Measurements from ENCODE around the gene SWT1. TPM values are rescaled to one million over a fixed set of nuclear protein-coding genes. Genes with fewer than 3 reads are reported as not detected.

Gene SWT1
- total and polyA plus RNA-seq, 2 experiments from 2014 or later: 1.6 to 2.8 TPM

GRCh38 chr1:185284533-185285276 lies 127.7 kb downstream of the SWT1 start:
- Histone ChIP-seq H3K27ac (no peak overlapping the region), H3K4me1 (ENCODE audit: insufficient read depth) (0 out of 2 replicates have a peak, but pooled peaks cover 2% of the 10 kb centered on the region), H4K20me1 (ENCODE audit: insufficient read depth) (no peaks in the 10 kb centered on the region), H3K9ac (no peak overlapping the region), H3K9me3 (ENCODE audit: low read depth) (no peaks in the 10 kb centered on the region), H3K79me2 (ENCODE audit: insufficient read depth) (no peaks in the 10 kb centered on the region), H3K27me3 (replicated peaks; ENCODE audit: insufficient read depth) (no peaks in the 10 kb centered on the region), H3F3A (ENCODE audit: insufficient read depth) (peaks cover 8% of the 10 kb centered on the region; the same call in 1 of the 2 replicates), H3K4me3 (no peak overlapping the region), H3K9me2 (ENCODE audit: insufficient read depth) (no peaks in the 10 kb centered on the region), H3K4me2 (ENCODE audit: unreplicated experiment) (no peak overlapping the region), H2AFZ (no peak overlapping the region), H3K36me3 (ENCODE audit: low read depth) (no peaks in the 10 kb centered on the region)
- TF ChIP-seq EZH2phosphoT487 (IDR thresholded peaks at IDR 0.05; ENCODE audit: insufficient read depth, low read depth) (no peak), EZH2 (IDR thresholded peaks at IDR 0.05; ENCODE audit: insufficient read depth, poor library complexity, severe bottlenecking) (no peak)
- 65 to 68% methylated on average over 2 of the region's 2 CpGs for WGBS, 2 experiments (ENCODE audit: low coverage in 1 of 2, low lambda C conversion rate in 2 of 2, missing lambda C conversion rate in 2 of 2)
- no peak for DNase-seq
- in situ Hi-C loops (cut with MboI): no loop called here

- no peak for TF ChIP-seq EZH2phosphoT487 (IDR thresholded peaks at IDR 0.05; ENCODE audit: insufficient read depth, low read depth)
- no peak for TF ChIP-seq EZH2 (IDR thresholded peaks at IDR 0.05; ENCODE audit: insufficient read depth, poor library complexity, severe bottlenecking)
- H4K20me1 ChIP-seq (ENCODE audit: insufficient read depth): no peaks in the 10 kb centered on the region
- H3K4me3 ChIP-seq: no peak overlapping the region
- no peaks in the 10 kb centered on the region for H3K27me3 ChIP-seq (replicated peaks; ENCODE audit: insufficient read depth)
- no peak for DNase-seq
- no peaks in the 10 kb centered on the region for H3K9me2 ChIP-seq (ENCODE audit: insufficient read depth)
- H3K79me2 ChIP-seq (ENCODE audit: insufficient read depth): no peaks in the 10 kb centered on the region
- peaks cover 14% of the 10 kb centered on the region for H3F3A ChIP-seq (ENCODE audit: insufficient read depth)
- no peaks in the 10 kb centered on the region for H3K36me3 ChIP-seq (ENCODE audit: low read depth)
- H3K9me3 ChIP-seq (ENCODE audit: low read depth): no peaks in the 10 kb centered on the region
- H3K27ac ChIP-seq: no peak overlapping the region
- H2AFZ ChIP-seq: no peak overlapping the region
- no peak overlapping the region for H3K4me2 ChIP-seq (ENCODE audit: unreplicated experiment)
- no peak overlapping the region for H3K9ac ChIP-seq
- no peaks in the 10 kb centered on the region for H3K4me1 ChIP-seq (ENCODE audit: insufficient read depth)
- 91 to 96% methylated on average over 2 of the region's 2 CpGs for WGBS, 2 experiments (ENCODE audit: low coverage in 1 of 2, low lambda C conversion rate in 2 of 2, missing lambda C conversion rate in 2 of 2)
- in situ Hi-C loops (cut with MboI): no loop called here
These were observed 130.5 kb downstream of the SWT1 start for GRCh38 chr1:185287451-185287850.

- H2AFZ ChIP-seq: no peak overlapping the region
- no peaks in the 10 kb centered on the region for H3K9me3 ChIP-seq (ENCODE audit: low read depth)
- H3K27me3 ChIP-seq (replicated peaks; ENCODE audit: insufficient read depth): no peaks in the 10 kb centered on the region
- DNase-seq: no peak
- H3K4me1 ChIP-seq (ENCODE audit: insufficient read depth): no peaks in the 10 kb centered on the region
- no peak overlapping the region for H3K27ac ChIP-seq
- H3K9me2 ChIP-seq (ENCODE audit: insufficient read depth): no peaks in the 10 kb centered on the region
- H3K9ac ChIP-seq: no peak overlapping the region
- 75 to 85% methylated on average over 3 of the region's 3 CpGs for WGBS, 2 experiments (ENCODE audit: low coverage in 1 of 2, low lambda C conversion rate in 2 of 2, missing lambda C conversion rate in 2 of 2)
- in situ Hi-C loops (cut with MboI): no loop called here
- H3K36me3 ChIP-seq (ENCODE audit: low read depth): no peaks in the 10 kb centered on the region
- TF ChIP-seq EZH2phosphoT487 (IDR thresholded peaks at IDR 0.05; ENCODE audit: insufficient read depth, low read depth) (no peak), EZH2 (IDR thresholded peaks at IDR 0.05; ENCODE audit: insufficient read depth, poor library complexity, severe bottlenecking) (no peak)
- H3K4me3 ChIP-seq: no peak overlapping the region
- H3K79me2 ChIP-seq (ENCODE audit: insufficient read depth): no peaks in the 10 kb centered on the region
- H4K20me1 ChIP-seq (ENCODE audit: insufficient read depth): no peaks in the 10 kb centered on the region
- peaks cover 15% of the 10 kb centered on the region for H3F3A ChIP-seq (ENCODE audit: insufficient read depth)
- no peak overlapping the region for H3K4me2 ChIP-seq (ENCODE audit: unreplicated experiment)
These were observed 131.5 kb downstream of the SWT1 start for GRCh38 chr1:185288435-185288834.

GRCh38 chr1:185289880-185290279 lies 132.9 kb downstream of the SWT1 start:
- no peak for DNase-seq
- Histone ChIP-seq H3K4me1 (ENCODE audit: insufficient read depth) (no peaks in the 10 kb centered on the region), H3K9me2 (ENCODE audit: insufficient read depth) (no peaks in the 10 kb centered on the region), H3K79me2 (ENCODE audit: insufficient read depth) (no peaks in the 10 kb centered on the region), H3K27me3 (replicated peaks; ENCODE audit: insufficient read depth) (no peaks in the 10 kb centered on the region), H2AFZ (no peak overlapping the region), H3K4me3 (no peak overlapping the region), H3K4me2 (ENCODE audit: unreplicated experiment) (no peak overlapping the region), H3K9me3 (ENCODE audit: low read depth) (no peaks in the 10 kb centered on the region), H3K9ac (no peak overlapping the region), H3K36me3 (ENCODE audit: low read depth) (peaks cover 5% of the 10 kb centered on the region; the same call in 1 of the 2 replicates), H4K20me1 (ENCODE audit: insufficient read depth) (no peaks in the 10 kb centered on the region), H3F3A (ENCODE audit: insufficient read depth) (peaks cover 21% of the 10 kb centered on the region), H3K27ac (no peak overlapping the region)
- in situ Hi-C loops (cut with MboI): no loop called here
- no peak for TF ChIP-seq EZH2phosphoT487 (IDR thresholded peaks at IDR 0.05; ENCODE audit: insufficient read depth, low read depth)
- no peak for TF ChIP-seq EZH2 (IDR thresholded peaks at IDR 0.05; ENCODE audit: insufficient read depth, poor library complexity, severe bottlenecking)

Measured in GM23248 (cell line).